GM18907 (cell line): ENCODE results near the gene RFX6.

Source experiments
- ATAC-seq: cut with Tn5 transposase; IDR thresholded peaks from one replicate; pipeline ENCODE4 v1.9.1; 2021; ENCODE audit warnings: mild to moderate bottlenecking, moderate library complexity; ENCODE audit not compliant: unreplicated experiment

Gene RFX6

DNA sequence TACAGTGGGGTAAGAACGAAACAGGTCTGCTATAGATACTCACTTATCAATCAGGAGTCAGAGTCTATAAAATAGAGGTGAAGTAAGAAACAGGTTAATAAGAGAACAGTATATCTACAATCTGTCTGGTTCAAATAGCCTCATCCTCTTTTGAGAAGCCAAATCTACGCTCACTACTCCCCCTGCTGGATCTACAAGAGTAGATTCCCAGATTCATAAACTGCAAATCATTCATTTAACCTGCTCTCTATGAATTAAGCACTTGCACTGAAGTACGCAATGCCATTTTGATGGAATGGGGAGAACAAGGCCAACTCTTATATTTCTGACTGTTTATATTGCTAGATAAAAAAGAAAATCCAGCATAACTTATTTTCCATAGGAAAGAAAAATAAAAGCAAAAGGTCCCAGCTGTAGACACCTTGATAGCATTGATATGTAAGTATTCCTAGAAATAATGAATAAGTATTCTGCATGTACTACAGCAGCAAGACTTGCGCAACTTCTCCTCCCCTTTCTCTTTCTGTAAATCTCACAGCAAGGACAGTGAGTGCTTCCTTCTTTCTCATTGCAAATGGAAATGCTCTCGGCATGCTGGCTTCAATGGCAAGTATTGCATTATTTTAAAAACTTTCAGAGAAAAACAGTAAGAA is 92.3 kb downstream of the RFX6 start:
- ATAC-seq: peak; percentile 82

DNA sequence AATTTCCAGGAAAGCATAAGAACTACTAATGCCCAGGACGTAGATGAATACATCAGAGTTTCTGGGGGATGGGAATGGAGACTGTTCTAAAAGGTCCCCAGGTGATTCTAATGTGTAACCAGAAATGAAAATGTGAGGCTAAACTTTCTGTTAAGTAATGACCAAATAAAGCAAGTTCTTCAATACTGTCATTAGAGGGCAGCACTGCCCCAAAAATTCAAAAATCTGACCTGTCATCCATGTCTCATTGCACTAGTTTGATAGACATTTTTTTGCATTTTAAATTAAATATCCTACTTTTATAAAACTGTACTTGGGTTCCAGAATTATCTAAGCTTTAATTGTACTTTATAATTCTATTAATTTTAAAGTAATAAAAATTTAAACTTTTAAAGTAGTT is 94.9 kb downstream of the RFX6 start:
- peak; percentile 80 for ATAC-seq

DNA sequence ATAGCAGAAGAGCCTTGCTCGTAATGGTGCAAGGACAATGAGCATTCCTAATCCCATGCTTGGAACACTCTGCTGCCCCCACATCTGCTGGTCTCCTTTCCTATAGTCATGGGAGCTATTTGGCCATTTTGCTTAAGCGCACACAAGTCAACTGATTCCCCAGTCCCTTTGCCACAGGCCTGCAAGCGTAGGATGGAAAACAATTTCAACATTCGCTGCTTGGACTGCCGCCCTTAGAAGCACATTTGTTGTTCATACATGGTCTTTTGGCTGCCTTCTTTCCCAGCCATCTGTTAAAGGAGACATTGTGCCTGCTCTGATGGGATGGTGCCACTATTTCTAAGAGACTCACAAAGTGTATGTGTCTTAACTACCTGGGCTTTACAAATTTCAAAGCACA is 96.9 kb downstream of the RFX6 start:
- ATAC-seq: no peak

DNA sequence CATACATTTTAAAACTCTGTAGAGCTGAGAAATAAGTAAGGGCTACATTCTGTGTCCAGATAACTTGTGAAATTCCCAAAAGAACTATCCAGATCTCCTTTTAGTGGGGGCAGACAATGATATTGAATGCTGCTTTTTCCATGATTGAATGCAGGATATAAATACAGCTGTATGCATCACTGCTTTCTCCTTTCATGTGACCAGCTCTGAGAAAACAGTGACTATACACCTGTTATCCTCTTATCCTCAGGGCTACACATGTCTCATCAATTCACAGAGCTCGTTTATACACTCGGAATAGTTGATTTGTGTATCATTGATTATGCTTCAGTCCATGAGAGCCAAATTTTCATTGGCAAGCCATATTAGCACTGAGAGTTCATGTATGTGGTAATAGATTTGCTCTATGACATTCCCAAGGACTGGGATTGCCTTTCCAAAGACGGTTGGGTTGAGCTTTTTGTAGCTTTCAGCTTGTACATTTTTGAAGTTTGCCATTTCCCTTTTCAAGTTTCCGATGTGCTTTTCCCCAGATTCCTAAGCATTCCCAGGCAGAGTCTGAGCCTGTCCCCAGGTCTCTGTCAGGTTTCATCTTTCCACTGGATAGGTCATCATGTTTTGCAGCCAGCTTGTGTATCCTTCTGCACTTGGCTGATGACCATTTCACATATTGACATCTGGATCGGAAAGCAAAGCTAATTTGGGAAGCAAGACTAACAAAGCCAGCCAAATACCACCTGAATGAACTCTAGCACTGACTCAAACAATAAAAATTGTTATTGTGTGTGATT is 97.7 kb downstream of the RFX6 start:
- ATAC-seq: no peak

DNA sequence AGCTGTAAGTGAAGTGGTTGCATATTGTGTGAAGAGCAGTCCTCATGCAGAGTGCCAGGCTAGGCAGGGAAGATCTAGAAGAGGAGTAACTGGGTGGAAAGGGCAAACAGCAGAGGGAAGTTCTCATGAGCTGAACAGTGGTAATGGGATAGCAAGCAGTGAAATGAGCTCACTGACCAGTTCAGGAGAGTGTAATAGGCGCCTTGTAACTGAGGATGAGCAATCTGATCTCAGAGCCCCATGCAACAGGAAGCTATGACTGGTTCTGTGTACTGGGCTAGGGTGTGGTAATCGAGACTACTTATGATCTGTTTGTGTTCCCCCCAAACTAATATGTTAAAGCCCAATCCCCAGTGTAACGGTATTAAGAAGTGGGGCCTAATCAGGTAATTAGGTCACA is 98.6 kb downstream of the RFX6 start:
- no peak for ATAC-seq

DNA sequence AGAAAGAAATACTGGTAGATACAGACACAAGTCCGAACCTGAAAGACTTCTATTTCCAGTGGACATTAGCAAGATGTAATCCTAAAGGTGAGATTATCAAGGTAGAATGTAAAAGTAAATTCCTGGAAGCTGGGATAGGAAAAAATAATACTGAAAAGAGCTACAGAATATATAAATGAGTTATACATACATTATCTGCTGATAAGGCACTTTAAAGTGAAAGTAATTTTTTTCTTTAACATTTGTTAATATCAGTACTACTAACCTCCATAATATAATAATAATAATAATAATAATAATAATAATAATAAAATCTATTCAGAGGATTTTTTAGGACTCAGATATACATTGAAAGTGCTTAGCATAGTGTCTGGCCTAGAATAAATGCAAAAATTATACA is 102.5 kb downstream of the RFX6 start:
- no peak for ATAC-seq
